ENCODE data around the gene CD248.
"Not testable (repeated sequence)": the region's sequence is repeated elsewhere in the genome, so short reads cannot be mapped to it uniquely, and the experiment has no call there.

The CD248 gene

DNA sequence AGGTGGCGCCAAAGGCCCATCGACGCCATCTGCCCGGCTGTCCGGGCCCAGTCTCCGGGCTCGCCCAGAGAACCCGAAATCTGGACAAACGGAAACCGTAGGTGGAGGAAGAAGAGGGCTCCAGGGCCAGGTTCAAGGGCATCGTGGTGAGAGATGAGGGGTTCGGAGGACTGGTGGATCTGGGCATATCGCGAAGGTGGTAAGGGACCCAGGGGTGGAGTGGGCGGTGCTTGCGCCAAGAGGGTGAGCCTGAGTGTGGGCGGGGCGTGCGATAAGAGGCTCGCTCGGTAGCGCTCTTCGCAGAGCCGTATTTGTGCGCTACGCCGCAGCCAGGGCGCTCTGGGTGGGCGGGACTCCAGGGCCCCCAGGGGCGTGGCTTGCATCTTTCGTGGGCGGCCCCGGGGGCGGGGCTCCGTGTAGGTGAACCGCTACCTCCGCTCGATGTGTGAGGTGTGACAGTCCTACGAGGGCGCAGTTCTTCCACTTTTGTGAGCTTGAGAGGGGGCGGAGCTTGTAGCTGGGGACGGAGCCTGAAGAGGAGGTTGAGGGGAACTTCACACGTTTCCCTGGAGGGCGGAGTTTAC lies 4.8 kb downstream of the CD248 start:
- peak; percentile 88 for DNase-seq (ENCODE audit: low spot score)
- TF ChIP-seq, protein P1, sequence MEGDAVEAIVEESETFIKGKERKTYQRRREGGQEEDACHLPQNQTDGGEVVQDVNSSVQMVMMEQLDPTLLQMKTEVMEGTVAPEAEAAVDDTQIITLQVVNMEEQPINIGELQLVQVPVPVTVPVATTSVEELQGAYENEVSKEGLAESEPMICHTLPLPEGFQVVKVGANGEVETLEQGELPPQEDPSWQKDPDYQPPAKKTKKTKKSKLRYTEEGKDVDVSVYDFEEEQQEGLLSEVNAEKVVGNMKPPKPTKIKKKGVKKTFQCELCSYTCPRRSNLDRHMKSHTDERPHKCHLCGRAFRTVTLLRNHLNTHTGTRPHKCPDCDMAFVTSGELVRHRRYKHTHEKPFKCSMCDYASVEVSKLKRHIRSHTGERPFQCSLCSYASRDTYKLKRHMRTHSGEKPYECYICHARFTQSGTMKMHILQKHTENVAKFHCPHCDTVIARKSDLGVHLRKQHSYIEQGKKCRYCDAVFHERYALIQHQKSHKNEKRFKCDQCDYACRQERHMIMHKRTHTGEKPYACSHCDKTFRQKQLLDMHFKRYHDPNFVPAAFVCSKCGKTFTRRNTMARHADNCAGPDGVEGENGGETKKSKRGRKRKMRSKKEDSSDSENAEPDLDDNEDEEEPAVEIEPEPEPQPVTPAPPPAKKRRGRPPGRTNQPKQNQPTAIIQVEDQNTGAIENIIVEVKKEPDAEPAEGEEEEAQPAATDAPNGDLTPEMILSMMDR (IDR thresholded peaks at IDR 0.05; ENCODE audit: extremely low read depth, missing control alignments): no peak

DNA sequence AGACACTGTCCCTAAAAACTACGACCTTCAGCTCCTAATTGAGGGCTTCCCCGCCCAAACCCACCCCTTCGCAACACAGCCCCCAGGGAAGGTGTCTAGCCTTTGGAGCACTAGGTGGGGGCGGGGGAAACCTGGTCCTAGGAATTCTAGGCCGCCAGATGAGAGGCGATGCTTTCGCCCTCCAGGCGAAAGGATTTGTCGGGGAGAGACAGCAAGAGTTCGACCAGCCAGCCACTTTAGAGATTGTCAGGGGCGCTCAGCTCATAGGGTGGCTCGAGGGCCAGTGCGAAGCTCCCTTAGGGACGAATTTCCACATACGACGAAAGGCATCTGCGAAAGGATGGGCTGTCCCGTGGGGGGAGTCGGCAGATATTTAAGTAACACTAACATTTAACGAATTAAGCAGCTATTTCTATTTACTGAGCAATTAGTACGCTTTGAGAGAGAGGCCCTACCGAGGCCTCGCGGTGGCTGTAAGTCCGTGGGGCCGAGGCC lies 5.3 kb downstream of the CD248 start:
- TF ChIP-seq, protein P1 (IDR thresholded peaks at IDR 0.05; ENCODE audit: extremely low read depth, missing control alignments): peak; percentile 87
- no peak for DNase-seq (ENCODE audit: low spot score)

DNA sequence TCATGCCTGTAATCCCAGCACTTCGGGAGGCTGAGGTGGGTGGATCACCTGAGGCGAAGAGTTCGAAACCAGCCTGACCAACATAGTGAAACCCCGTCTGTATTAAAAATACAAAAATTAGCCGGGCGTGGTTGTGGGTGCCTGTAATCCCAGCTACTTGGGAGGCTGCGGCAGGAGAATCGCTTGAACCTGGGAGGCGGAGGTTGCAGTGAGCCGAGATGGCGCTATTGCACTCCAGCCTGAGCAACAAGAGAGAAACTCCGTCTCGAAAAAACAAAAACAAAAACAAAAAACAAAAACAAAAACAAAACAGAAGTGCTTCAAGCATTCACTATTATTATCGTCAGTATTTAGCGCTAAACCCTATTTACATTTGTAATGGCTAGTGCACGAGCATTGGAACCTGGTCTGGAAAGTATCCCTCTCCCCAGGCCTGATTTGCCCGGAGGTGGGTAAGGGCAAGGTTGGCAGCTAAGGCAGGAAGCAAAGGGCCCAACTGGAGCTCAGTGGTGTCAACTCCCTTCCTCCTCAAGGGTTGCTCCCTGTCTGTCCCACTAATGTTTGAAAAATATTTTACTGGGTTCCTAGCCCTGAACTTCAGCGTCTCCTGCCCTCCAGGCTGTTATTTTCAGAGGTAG lies 5.9 kb downstream of the CD248 start:
- not testable (repeated sequence) for DNase-seq (ENCODE audit: low spot score)

DNA sequence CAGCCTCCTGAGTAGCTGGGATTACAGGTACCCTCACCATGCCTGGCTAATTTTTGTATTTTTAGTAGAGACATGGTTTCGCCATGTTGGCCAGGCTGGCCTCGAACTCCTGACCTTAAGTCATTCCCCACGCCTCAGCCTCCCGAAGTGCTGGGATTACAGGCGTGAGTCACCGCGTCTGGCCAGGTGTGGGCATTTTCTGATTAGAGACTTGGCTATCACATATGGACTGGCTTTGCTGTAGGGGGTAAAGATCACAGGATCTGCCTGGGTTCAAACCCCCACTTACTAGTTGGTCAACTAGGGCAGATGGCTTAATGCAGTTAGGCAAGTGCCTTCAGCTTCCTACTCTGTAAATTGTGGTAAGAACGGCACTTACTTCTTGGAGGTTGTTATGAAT lies 6.5 kb downstream of the CD248 start:
- DNase-seq (ENCODE audit: low spot score): no peak
- TF ChIP-seq, protein P1 (IDR thresholded peaks at IDR 0.05; ENCODE audit: extremely low read depth, missing control alignments): no peak

DNA sequence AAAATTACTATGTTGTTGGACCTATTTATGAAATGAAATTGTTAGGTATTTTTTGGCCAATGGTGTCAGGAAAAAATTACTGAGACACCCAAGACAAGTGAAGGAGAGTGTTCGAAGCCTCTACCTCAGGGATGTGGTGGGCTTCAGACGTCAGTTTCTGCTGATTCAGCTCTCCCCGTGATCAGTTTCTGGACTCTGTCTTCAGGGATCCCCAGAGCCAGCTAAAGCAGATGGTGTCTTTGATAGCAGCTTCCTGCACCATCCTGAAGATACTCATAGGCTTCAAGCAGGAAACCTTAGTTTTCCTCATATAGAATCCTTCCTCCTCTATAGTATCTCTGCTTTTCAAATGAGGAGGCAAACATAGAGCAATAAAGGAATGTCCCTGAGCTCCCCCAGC lies 7.4 kb downstream of the CD248 start:
- TF ChIP-seq, protein P1 (IDR thresholded peaks at IDR 0.05; ENCODE audit: extremely low read depth, missing control alignments): no peak

DNA sequence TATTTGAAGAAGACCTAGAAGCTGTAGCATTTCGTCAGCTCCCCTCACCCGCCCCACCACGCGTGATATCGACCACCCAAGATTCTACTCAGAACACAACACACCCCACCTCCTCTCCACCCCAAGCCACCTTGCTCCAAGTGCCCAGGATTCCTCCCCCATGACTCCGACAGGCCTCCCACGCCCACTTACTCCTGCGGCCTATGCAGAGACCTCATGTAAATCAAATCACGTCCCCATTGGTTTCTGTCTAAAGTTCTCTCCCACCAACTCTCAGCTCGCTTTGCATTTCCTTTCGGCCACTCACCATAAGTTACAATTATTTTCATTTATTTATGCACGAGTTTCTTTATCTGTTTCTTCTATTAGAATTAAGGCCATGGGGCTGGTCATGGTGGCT lies 14.2 kb downstream of the CD248 start:
- TF ChIP-seq, protein P1 (IDR thresholded peaks at IDR 0.05; ENCODE audit: extremely low read depth, missing control alignments): no peak
- DNase-seq (ENCODE audit: low spot score): no peak

More for the DNA sequence above, 7.4 kb downstream of the CD248 start:
- no peak for DNase-seq (ENCODE audit: low spot score)

DNA sequence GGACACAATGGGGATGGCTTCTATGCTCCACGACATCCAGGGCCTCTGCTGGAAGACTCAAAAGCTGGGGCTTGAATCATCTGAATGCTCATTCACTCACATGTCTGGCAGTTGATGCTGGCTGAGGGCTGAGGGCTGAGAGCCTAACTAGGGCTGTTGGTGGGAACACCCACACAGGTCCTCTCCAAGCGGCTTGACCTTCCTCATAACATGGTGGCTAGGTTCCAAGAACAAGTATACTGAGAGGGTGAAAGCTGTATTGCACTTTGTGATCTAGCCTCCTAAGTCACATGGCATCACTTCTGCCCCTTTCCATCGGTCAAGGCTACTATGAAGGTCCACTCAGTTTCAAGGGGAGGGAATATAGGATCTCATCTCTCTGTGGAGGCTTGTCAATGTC lies 17.7 kb downstream of the CD248 start:
- TF ChIP-seq, protein P1 (IDR thresholded peaks at IDR 0.05; ENCODE audit: extremely low read depth, missing control alignments): no peak
- DNase-seq (ENCODE audit: low spot score): no peak

DNA sequence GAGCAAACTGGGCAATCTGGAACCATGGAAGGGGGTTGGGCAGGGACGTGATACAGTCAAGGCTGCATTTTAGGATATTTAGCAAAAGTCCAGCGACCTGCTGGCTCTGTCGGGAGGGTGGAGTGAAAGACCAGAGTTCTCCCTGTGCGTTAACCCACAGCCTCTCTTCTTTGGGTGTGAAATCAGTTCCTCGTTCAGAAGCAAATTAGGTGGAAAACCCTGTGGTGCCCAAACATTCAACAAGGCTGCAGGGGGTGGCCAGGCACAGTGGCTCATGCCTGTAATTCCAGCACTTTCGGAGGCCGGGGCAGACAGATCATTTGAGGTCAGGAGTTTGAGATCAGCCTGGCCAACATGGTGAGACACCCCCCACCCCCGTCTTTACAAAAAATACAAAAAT lies 19.2 kb downstream of the CD248 start:
- DNase-seq (ENCODE audit: low spot score): no peak
- TF ChIP-seq, protein P1 (IDR thresholded peaks at IDR 0.05; ENCODE audit: extremely low read depth, missing control alignments): no peak

Data from GM20000 (cell line).